Nephron (organoid): ENCODE measurements around the gene SLC18A3.

Experiments
- H3K27ac Mint-ChIP-seq, 3 experiments: 2 replicates each; pipeline ENCODE4 v1.8.0; 2020; ENCODE audit warnings: mixed read lengths in 3 of 3, mild to moderate bottlenecking in 2 of 3, moderate library complexity in 1 of 3
- H3K27me3 Mint-ChIP-seq: 2 replicates; pipeline ENCODE4 v1.8.0; 2021; ENCODE audit warnings: low read depth, mild to moderate bottlenecking, moderate library complexity, mixed read lengths
- H3K36me3 Mint-ChIP-seq: 2 replicates; pipeline ENCODE4 v1.8.0; 2020; ENCODE audit warnings: low read depth, mixed read lengths
- H3K4me1 Mint-ChIP-seq: 2 replicates; pipeline ENCODE4 v1.8.0; 2020; ENCODE audit warnings: mixed read lengths
- H3K4me3 Mint-ChIP-seq, 3 experiments: 2 replicates each; pipeline ENCODE4 v1.8.0; 2020; ENCODE audit warnings: mild to moderate bottlenecking in 3 of 3, mixed read lengths in 3 of 3, moderate library complexity in 2 of 3
- H3K9me3 Mint-ChIP-seq: 2 replicates; pipeline ENCODE4 v1.8.0; 2020; ENCODE audit warnings: mixed read lengths
- CTCF ChIP-seq, 3 experiments: fragments of 200-600 bp; sonication (generic); IDR thresholded peaks; one replicate each; pipeline ENCODE4 v1.5.0; 2021; ENCODE audit warnings: antibody characterized with exemption in 3 of 3; ENCODE audit not compliant: unreplicated experiment in 3 of 3

Gene SLC18A3

DNA sequence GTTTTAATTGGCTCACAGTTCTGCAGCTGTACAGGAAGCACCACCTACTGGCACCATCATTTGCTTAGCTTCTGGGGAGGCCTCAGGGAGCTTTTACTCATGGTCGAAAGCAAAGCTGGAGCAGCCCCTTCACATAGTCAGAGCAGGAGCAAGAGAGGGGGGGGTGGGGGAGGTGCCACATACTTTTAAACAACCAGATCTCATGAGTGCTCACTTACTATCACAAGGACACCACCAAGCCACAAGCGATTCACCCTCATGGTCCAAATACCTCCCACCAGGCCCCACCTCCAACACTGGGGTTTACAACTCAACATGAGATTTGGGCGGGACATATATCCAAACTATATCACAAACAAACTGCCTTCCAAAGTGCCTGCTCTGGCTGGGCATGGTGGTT, 31.7 kb upstream of the SLC18A3 start:
- H3K27me3 Mint-ChIP-seq: peaks cover 18% of the 10 kb centered on the region
- no peaks in the 10 kb centered on the region for H3K9me3 Mint-ChIP-seq
- H3K36me3 Mint-ChIP-seq: no peaks in the 10 kb centered on the region
- no peak overlapping the region for H3K4me3 Mint-ChIP-seq
- no peak overlapping the region for H3K27ac Mint-ChIP-seq
- no peaks in the 10 kb centered on the region for H3K4me1 Mint-ChIP-seq
- no peak for TF ChIP-seq CTCF (IDR thresholded peaks at IDR 0.05; ENCODE audit: unreplicated experiment in 3 of 3)

DNA sequence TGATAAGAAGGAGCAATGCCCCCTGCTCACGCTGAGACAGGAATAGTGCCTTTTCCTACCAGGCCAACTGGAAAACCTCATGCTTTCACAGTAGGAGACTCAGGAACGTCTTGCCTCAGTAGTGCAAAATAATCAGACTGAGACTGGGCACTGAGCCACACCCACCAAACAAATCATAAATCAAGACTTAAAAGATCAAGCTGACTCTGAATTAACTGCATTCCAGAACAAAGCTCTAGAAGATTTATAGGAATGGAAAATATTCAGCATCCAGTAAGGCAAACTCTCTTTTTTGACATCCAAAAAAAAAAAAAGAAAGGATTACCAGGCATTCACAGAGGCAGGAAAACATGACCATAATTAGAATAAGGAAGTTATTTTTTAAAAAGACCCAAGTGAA, 30.5 kb upstream of the SLC18A3 start:
- no peak overlapping the region for H3K27ac Mint-ChIP-seq
- no peaks in the 10 kb centered on the region for H3K36me3 Mint-ChIP-seq
- no peak overlapping the region for H3K4me3 Mint-ChIP-seq
- H3K9me3 Mint-ChIP-seq: no peaks in the 10 kb centered on the region
- peaks cover 22% of the 10 kb centered on the region for H3K27me3 Mint-ChIP-seq
- H3K4me1 Mint-ChIP-seq: no peaks in the 10 kb centered on the region
- no peak for TF ChIP-seq CTCF (IDR thresholded peaks at IDR 0.05; ENCODE audit: unreplicated experiment in 3 of 3)

DNA sequence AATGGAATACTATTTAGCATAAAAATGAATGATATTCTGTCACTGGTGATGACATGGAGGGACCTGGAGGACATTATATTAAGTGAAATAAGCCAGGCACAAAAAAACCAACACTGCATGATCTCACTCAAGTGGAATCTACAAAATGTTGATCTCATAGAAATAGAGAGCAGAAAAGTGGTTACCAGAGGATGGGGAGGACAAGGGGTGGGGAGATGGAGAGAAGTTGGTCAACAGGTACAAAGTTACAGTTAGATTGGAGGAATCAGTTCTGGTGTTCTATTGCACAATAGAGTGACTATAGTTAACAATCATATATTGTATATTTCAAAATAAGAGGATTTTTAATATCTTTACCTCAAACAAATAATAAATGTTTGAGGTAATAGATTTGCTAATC, 24.7 kb upstream of the SLC18A3 start:
- TF ChIP-seq CTCF (IDR thresholded peaks at IDR 0.05; ENCODE audit: unreplicated experiment in 3 of 3): no peak
- Mint-ChIP-seq H3K4me3 (no peak overlapping the region), H3K9me3 (no peaks in the 10 kb centered on the region), H3K27ac (no peak overlapping the region), H3K4me1 (no peaks in the 10 kb centered on the region), H3K36me3 (no peaks in the 10 kb centered on the region), H3K27me3 (peaks cover 25% of the 10 kb centered on the region)

DNA sequence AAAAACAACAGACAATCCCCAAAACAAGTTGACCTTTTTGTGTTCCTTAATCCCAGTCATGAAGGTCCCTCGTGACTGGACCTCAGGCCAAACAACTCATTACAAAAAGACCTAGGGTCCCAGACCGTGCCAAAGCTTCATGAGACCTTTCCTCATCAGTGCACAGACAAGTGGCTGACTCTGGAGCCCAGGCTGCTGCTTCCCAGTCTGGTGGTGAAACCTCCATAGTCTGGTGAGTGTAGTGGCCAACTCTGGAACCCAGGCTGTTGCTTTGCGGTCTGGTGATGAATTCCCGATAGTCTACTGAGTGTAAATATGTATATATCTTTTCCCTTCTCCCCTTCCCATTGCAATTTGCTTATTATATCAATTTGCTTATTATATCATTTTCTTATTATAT, 22.1 kb upstream of the SLC18A3 start:
- Mint-ChIP-seq H3K4me3 (no peak overlapping the region), H3K9me3 (no peaks in the 10 kb centered on the region), H3K27me3 (peaks cover 32% of the 10 kb centered on the region), H3K27ac (no peak overlapping the region), H3K36me3 (no peaks in the 10 kb centered on the region), H3K4me1 (no peaks in the 10 kb centered on the region)
- TF ChIP-seq CTCF (IDR thresholded peaks at IDR 0.05; ENCODE audit: unreplicated experiment in 3 of 3): no peak

- Mint-ChIP-seq H3K27me3 (peaks cover 49% of the 10 kb centered on the region), H3K4me3 (no peak overlapping the region), H3K9me3 (no peaks in the 10 kb centered on the region), H3K27ac (no peak overlapping the region), H3K36me3 (no peaks in the 10 kb centered on the region), H3K4me1 (no peaks in the 10 kb centered on the region)
- peak; percentile 79 to 87 (median 81) for TF ChIP-seq CTCF (IDR thresholded peaks at IDR 0.05; ENCODE audit: unreplicated experiment in 3 of 3)
Observed at GRCh38 chr10:49592726-49593563, 17.2 kb upstream of the SLC18A3 start.

GRCh38 chr10:49593564-49593875, 16.6 kb upstream of the SLC18A3 start:
- H3K36me3 Mint-ChIP-seq: no peaks in the 10 kb centered on the region
- H3K27ac Mint-ChIP-seq: no peak overlapping the region
- H3K4me1 Mint-ChIP-seq: no peaks in the 10 kb centered on the region
- no peaks in the 10 kb centered on the region for H3K9me3 Mint-ChIP-seq
- no peak overlapping the region for H3K4me3 Mint-ChIP-seq
- TF ChIP-seq CTCF (IDR thresholded peaks at IDR 0.05; ENCODE audit: unreplicated experiment in 3 of 3): no peak
- H3K27me3 Mint-ChIP-seq: peaks cover 54% of the 10 kb centered on the region
